ENCODE measurements around the gene ERVV-1.
"Not testable (repeated sequence)": the region's sequence is repeated elsewhere in the genome, so short reads cannot be mapped to it uniquely, and the experiment has no call there.

The ERVV-1 gene, protein sequence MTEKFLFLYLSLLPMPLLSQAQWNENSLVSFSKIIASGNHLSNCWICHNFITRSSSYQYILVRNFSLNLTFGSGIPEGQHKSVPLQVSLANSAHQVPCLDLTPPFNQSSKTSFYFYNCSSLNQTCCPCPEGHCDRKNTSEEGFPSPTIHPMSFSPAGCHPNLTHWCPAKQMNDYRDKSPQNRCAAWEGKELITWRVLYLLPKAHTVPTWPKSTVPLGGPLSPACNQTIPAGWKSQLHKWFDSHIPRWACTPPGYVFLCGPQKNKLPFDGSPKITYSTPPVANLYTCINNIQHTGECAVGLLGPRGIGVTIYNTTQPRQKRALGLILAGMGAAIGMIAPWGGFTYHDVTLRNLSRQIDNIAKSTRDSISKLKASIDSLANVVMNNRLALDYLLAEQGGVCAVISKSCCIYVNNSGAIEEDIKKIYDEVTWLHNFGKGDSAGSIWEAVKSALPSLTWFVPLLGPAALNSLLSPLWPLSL

DNA sequence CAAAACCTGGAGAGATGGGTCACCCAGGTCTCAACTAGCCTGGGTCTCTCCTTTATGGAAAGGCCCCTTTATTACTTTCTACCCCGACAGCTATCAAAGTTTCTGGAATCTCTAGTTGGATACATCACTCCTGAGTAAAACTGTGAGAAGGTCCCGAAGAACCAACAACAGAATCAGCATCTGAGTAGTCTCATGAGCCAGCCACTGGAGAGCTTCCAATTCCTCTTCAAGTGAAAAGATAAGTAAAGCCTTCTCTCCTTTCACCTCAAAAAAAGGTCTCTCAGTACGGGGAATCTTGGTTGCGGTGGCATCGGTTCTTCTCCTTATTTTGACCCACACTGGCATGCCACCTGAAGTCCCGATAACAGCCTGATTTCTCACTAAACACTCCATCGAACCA is at the start of gene ERVV-1:
Gene ERVV-1 (plus strand): TSS at position 301 of the 400 bp plus-strand sequence. CDS start 170 bp downstream, outside the sequence.
- H3K36me3 ChIP-seq = no peaks in the 10 kb centered on the region; the same call in 1 of the 2 replicates
- TF ChIP-seq, protein P1, sequence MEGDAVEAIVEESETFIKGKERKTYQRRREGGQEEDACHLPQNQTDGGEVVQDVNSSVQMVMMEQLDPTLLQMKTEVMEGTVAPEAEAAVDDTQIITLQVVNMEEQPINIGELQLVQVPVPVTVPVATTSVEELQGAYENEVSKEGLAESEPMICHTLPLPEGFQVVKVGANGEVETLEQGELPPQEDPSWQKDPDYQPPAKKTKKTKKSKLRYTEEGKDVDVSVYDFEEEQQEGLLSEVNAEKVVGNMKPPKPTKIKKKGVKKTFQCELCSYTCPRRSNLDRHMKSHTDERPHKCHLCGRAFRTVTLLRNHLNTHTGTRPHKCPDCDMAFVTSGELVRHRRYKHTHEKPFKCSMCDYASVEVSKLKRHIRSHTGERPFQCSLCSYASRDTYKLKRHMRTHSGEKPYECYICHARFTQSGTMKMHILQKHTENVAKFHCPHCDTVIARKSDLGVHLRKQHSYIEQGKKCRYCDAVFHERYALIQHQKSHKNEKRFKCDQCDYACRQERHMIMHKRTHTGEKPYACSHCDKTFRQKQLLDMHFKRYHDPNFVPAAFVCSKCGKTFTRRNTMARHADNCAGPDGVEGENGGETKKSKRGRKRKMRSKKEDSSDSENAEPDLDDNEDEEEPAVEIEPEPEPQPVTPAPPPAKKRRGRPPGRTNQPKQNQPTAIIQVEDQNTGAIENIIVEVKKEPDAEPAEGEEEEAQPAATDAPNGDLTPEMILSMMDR (IDR thresholded peaks at IDR 0.05; ENCODE audit: low read depth, low read length) = no peak
- DNase-seq = no peak

DNA sequence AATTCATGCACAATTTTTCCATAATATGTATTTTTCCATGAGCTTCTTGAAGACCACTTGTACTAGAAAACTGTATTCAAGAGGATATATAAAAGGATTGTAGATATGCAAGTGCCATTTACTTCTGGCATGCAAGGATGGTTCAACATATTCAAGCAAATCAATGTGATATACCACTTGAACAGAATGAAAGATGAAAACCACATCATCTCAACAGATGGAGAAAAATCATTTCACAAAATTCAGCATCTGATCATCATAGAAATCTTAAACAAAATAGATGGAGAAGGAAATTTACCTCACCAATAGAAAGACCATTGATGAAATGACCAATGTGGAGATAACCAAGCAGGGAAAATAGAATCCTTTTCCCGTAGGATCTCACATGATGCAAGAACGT is 45.9 kb upstream of the ERVV-1 start:
- Histone ChIP-seq H3K9me3 (ENCODE audit: severe bottlenecking) (peaks cover 16% of the 10 kb centered on the region), H3K27me3 (ENCODE audit: insufficient read depth, low read depth, severe bottlenecking) (no peaks in the 10 kb centered on the region), H3K36me3 (peaks cover 55% of the 10 kb centered on the region), H3K4me3 (ENCODE audit: low read depth, low read length) (no peak overlapping the region), H3K27ac (no peak overlapping the region)
- DNase-seq = no peak
- TF ChIP-seq, protein P1 (IDR thresholded peaks at IDR 0.05; ENCODE audit: low read depth, low read length) = no peak

More for the DNA sequence above, at the start of gene ERVV-1:
- Histone ChIP-seq H3K4me3 (ENCODE audit: low read depth, low read length) (no peak within 1 kb of the TSS), H3K27ac (no peak within 1 kb of the TSS), H3K9me3 (ENCODE audit: severe bottlenecking) (no peaks in the 10 kb centered on the region), H3K27me3 (ENCODE audit: insufficient read depth, low read depth, severe bottlenecking) (no peaks in the 10 kb centered on the region)

DNA sequence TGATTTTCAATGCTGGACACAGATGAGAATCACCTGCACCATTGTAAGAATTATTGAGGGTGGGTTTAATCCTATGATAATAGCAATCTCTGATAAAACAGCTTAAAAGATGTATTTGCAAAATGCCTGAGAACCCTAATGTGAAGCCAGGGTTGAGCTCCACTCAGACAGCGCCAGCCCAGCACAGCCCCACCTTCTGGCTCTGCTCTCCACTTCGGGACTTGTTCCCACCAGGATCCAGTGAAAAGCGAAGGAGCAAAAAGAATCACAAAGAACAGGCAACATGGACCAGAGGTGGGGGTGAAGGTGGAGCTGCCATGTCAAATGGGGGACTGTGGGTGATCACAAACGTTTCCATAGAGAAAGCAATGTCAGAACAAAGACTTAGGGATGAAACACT is 32.4 kb upstream of the ERVV-1 start:
- H3K36me3 ChIP-seq = peaks cover 66% of the 10 kb centered on the region
- no peaks in the 10 kb centered on the region for H3K27me3 ChIP-seq (ENCODE audit: insufficient read depth, low read depth, severe bottlenecking)
- no peaks in the 10 kb centered on the region for H3K9me3 ChIP-seq (ENCODE audit: severe bottlenecking)
- H3K4me3 ChIP-seq (ENCODE audit: low read depth, low read length) = no peak overlapping the region
- no peak overlapping the region for H3K27ac ChIP-seq
- TF ChIP-seq, protein P1 (IDR thresholded peaks at IDR 0.05; ENCODE audit: low read depth, low read length) = no peak
- DNase-seq = no peak

DNA sequence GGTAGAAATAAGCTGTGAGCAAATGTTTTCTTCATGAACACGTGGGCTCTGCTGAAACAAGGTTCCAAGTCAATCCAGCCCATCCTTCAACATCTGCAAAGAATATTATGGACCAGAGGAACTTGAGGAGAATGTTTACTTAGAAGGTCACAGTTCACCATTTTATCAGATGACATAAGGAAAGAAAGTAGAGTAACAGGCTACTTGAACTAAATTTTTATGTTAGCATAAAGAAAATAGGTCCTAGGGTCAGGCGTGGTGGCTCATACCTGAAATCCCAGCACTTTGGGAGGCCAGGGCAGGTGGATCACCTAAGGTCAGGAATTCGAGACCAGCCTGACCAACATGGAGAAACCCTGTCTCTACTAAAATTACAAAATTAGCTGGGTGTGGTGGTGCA is 30.6 kb upstream of the ERVV-1 start:
- not testable (repeated sequence) for H3K27me3 ChIP-seq (ENCODE audit: insufficient read depth, low read depth, severe bottlenecking); DNase-seq; H3K4me3 ChIP-seq (ENCODE audit: low read depth, low read length); H3K9me3 ChIP-seq (ENCODE audit: severe bottlenecking); H3K27ac ChIP-seq
- peaks cover 68% of the 10 kb centered on the region for H3K36me3 ChIP-seq

DNA sequence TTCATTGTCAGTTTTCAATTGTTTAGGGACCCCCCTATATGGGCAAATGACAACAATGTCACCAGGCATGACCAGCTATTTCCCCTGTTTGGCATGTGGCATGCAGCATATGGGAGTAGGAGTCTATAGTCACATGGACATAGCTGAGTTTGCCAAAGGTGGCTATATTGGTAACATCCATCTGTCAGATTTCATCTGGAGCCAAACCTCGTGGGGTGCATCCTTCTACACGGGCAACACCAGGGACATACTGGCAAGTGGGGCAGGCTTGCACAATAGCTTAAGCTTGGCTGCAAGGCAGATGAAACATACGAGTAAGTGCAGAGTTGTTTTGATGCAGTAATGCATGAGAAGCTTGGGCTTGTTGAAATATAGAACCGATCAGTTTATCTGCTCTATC is 26.5 kb upstream of the ERVV-1 start:
- peaks cover 78% of the 10 kb centered on the region for H3K36me3 ChIP-seq
- no peak for DNase-seq
- H3K27ac ChIP-seq = no peak overlapping the region
- no peak overlapping the region for H3K4me3 ChIP-seq (ENCODE audit: low read depth, low read length)
- H3K9me3 ChIP-seq (ENCODE audit: severe bottlenecking) = no peaks in the 10 kb centered on the region
- TF ChIP-seq, protein P1 (IDR thresholded peaks at IDR 0.05; ENCODE audit: low read depth, low read length) = no peak
- no peaks in the 10 kb centered on the region for H3K27me3 ChIP-seq (ENCODE audit: insufficient read depth, low read depth, severe bottlenecking)

DNA sequence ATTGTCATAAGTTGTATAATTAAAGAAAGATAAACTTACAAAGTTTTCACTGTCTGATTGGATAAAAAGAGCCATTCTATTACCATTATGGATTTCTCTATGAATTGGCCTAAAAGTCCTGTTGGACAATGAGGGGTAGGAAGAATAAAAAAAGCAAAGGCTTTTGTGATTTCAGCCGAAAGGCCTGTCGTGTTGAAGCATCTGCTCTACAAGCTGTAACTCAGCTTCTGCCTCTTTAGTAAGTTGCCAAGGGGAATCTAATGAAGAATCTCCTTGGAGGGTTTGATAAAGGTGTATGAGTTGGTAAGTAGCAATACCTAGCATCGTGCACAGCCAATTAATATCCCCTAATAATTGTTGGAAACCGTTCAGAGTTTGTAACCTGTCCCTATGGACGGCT is 25.2 kb upstream of the ERVV-1 start:
- no peak overlapping the region for H3K27ac ChIP-seq
- TF ChIP-seq, protein P1 (IDR thresholded peaks at IDR 0.05; ENCODE audit: low read depth, low read length) = no peak
- H3K4me3 ChIP-seq (ENCODE audit: low read depth, low read length) = no peak overlapping the region
- peaks cover 69% of the 10 kb centered on the region for H3K36me3 ChIP-seq
- H3K9me3 ChIP-seq (ENCODE audit: severe bottlenecking) = no peaks in the 10 kb centered on the region
- no peaks in the 10 kb centered on the region for H3K27me3 ChIP-seq (ENCODE audit: insufficient read depth, low read depth, severe bottlenecking)
- no peak for DNase-seq

Measured in WERI-Rb-1 (cell line).